Esophagus muscularis mucosa (tissue), 4 donors: ENCODE data around the gene ERN1. TPM values are rescaled to one million over a fixed set of nuclear protein-coding genes. Genes with fewer than 3 reads are reported as not detected.
A peak's percentile ranks its signal among the peaks of the same experiment; 100 is the strongest.

Experiments used
- DNase-seq: peaks from one replicate; pipeline ENCODE4 v3.0.0-alpha.2; 2017; ENCODE audit errors: extremely low spot score
- H3K27ac ChIP-seq, 4 donors: fragments of 200-600 bp; sonication (generic); replicated peaks in 1 of 4; 1 replicate in 3 of 4; 2 replicates in 1 of 4; pipeline ENCODE4 v1.5.1; 2016 to 2019; ENCODE audit warnings: mild to moderate bottlenecking in 1 of 4
- H3K27me3 ChIP-seq, 4 donors: fragments of 200-600 bp; sonication (generic); one replicate each; pipeline versions ENCODE4 v1.5.1 to v1.6.0; 2016 to 2019
- H3K36me3 ChIP-seq, 4 donors: fragments of 200-600 bp; sonication (generic); one replicate each; pipeline ENCODE4 v1.5.1; 2016 to 2019
- H3K4me1 ChIP-seq, 4 donors: fragments of 200-600 bp; sonication (generic); one replicate each; pipeline ENCODE4 v1.5.1; 2016 to 2019
- H3K4me3 ChIP-seq, 4 donors: fragments of 200-600 bp; sonication (generic); 1 replicate in 2 of 4; 2 replicates in 2 of 4; pipeline ENCODE4 v1.5.1; 2016 to 2019; ENCODE audit warnings: mild to moderate bottlenecking in 4 of 4, moderate library complexity in 1 of 4
- H3K9me3 ChIP-seq, 4 donors: fragments of 200-600 bp; sonication (generic); 1 replicate in 3 of 4; 2 replicates in 1 of 4; pipeline ENCODE4 v1.5.1; 2016 to 2019
- CTCF ChIP-seq, 3 experiments: fragments of 200-600 bp in 2 of 3; fragments of 450-650 bp in 1 of 3; sonication (generic) in 2 of 3; IDR thresholded peaks; one replicate each; pipeline ENCODE4 v1.5.1; 2017 to 2019; ENCODE audit warnings: antibody characterized with exemption in 3 of 3, mild to moderate bottlenecking in 2 of 3, moderate library complexity in 1 of 3
- EP300 ChIP-seq: sonication (generic); formaldehyde crosslinking; IDR thresholded peaks from one replicate; pipeline ENCODE4 v1.6.1; 2017; ENCODE audit warnings: antibody characterized with exemption
- POLR2A ChIP-seq: fragments of 450-650 bp; IDR thresholded peaks from one replicate; pipeline ENCODE4 v1.6.1; 2017; ENCODE audit warnings: antibody characterized with exemption, moderate library complexity, mild to moderate bottlenecking, low read depth
- POLR2AphosphoS5 ChIP-seq, 2 donors: sonication (generic); formaldehyde crosslinking; IDR thresholded peaks; one replicate each; pipeline ENCODE4 v1.6.1; 2017; ENCODE audit warnings: antibody characterized with exemption in 2 of 2
- WGBS: methylation state at CpG from one replicate; pipeline ENCODE4 v1.1.5; 2018; 5-methylcytosine and 5-hydroxymethylcytosine counted together
- intact Hi-C: fragments of 100-400 bp; cut with DNase I; formaldehyde crosslinking; loops from one replicate; pipeline ENCODE4 v1.15.1; 2023
- total RNA-seq, 4 donors: library from RNA; depleted of rRNA; stranded (reverse); fragments of >200 nt; gene quantifications; one replicate each; pipeline versions ENCODE4 v1.1.0 to v1.2.1, GENCODE V29; 2016

The ERN1 gene
- total RNA-seq, 4 donors from 2014 or later, result 6.2 to 11.2 (median 9.3) TPM

DNA sequence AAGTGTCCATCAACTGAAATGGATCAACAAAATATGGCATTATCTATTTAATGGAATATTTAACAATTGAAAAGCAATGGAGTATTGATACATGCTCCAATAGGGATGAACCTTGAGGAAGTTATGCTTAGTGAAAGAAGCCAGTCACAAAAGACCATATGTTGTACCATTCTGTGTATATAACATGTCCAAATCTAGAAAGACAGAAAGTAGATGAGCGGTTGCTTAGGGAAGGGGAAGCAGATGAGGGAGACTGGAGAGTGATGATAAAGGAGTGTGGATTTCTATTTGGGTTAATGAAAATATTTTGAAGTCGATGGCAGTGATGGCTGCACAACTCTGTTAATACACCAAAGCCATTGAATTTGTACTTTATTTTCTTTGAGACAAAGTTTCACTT lies 8.5 kb upstream of the ERN1 start:
- H3K9me3 ChIP-seq, result no peaks in the 10 kb centered on the region

GRCh38 chr17:64135000-64135399 lies 5.1 kb upstream of the ERN1 start:
- H3K27me3 ChIP-seq, result no peaks in the 10 kb centered on the region
- WGBS, result 58% methylated on average over 6 of the region's 6 CpGs
- H3K4me3 ChIP-seq, result no peak overlapping the region
- H3K9me3 ChIP-seq, result no peaks in the 10 kb centered on the region
- peaks cover 8 to 14% (median 10%) of the 10 kb centered on the region in 4 donors for H3K4me1 ChIP-seq
- H3K36me3 ChIP-seq, result no peaks in the 10 kb centered on the region
- no peak for DNase-seq
- intact Hi-C loops, result loop anchor here (2.0 to 10.0 kb wide), 2 partner anchors 70 to 220 kb away; partner anchors contain the start of genes CSHL1 and GH1
- no peak overlapping the region for H3K27ac ChIP-seq
- TF ChIP-seq POLR2A, result no peak
- no peak for TF ChIP-seq CTCF (IDR thresholded peaks at IDR 0.05)
- TF ChIP-seq EP300, result no peak
- no peak for TF ChIP-seq POLR2AphosphoS5 (IDR thresholded peaks at IDR 0.05)

More for the DNA sequence above, 8.5 kb upstream of the ERN1 start:
- 76% methylated on average over 2 of the region's 2 CpGs for WGBS
- no peaks in the 10 kb centered on the region for H3K27me3 ChIP-seq
- no peak overlapping the region for H3K27ac ChIP-seq
- intact Hi-C loops, result loop anchor here (10.0 kb wide), 1 partner anchor 224 kb away; the partner anchor contains the start of genes CSHL1 and GH1
- no peaks in the 10 kb centered on the region for H3K36me3 ChIP-seq
- no peak for TF ChIP-seq POLR2AphosphoS5 (IDR thresholded peaks at IDR 0.05)
- no peak for TF ChIP-seq EP300
- no peak for TF ChIP-seq CTCF (IDR thresholded peaks at IDR 0.05)
- no peak for TF ChIP-seq POLR2A
- no peaks in the 10 kb centered on the region for H3K4me1 ChIP-seq
- no peak for DNase-seq
- no peak overlapping the region for H3K4me3 ChIP-seq

DNA sequence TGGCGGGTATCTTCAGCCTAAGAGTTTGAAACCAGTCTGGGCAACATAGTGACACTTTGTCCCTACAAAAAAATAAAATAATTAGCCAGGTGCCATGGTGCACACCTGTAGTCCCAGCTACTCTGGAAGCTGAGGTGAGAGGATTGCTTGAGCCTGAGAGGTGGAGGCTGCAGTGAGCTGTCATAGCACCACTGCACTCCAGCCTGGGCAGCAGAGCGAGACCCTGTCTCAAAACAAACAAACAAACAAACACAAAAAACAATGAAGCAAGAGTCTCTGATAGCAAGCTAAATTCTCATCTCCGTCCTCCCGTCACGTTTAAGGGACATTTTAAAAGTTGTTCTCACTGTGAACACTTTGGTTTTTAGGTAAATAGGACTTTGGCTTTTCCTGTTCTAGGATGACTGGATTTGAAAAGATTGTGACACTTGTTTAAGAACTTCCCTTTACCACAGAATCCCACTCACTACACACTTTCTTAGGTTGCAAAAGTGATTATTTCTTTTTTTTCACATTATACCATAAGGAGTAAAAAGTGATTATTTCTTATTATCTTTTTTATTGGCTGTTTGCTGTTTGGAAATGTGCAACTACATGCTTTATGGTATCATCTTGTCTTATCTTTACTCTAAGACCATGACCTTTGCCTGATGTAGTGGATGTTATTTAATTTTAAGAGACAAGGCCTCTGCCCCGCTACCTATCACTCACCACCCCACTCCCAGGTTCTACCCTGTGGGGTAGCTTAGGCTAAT lies 4.4 kb upstream of the ERN1 start:
- 92% methylated on average over 6 of the region's 6 CpGs for WGBS
- Histone ChIP-seq H3K4me1 (peaks cover 8 to 14% (median 10%) of the 10 kb centered on the region in 4 donors), H3K27ac (no peak overlapping the region), H3K36me3 (no peaks in the 10 kb centered on the region), H3K27me3 (no peaks in the 10 kb centered on the region), H3K4me3 (no peak overlapping the region), H3K9me3 (no peaks in the 10 kb centered on the region)
- intact Hi-C loops, result loop anchor here (2.0 to 10.0 kb wide), 2 partner anchors 70 to 220 kb away; partner anchors contain the start of genes CSHL1 and GH1
- DNase-seq, result no peak
- TF ChIP-seq EP300, result no peak
- no peak for TF ChIP-seq POLR2A
- no peak for TF ChIP-seq CTCF (IDR thresholded peaks at IDR 0.05)
- no peak for TF ChIP-seq POLR2AphosphoS5 (IDR thresholded peaks at IDR 0.05)

DNA sequence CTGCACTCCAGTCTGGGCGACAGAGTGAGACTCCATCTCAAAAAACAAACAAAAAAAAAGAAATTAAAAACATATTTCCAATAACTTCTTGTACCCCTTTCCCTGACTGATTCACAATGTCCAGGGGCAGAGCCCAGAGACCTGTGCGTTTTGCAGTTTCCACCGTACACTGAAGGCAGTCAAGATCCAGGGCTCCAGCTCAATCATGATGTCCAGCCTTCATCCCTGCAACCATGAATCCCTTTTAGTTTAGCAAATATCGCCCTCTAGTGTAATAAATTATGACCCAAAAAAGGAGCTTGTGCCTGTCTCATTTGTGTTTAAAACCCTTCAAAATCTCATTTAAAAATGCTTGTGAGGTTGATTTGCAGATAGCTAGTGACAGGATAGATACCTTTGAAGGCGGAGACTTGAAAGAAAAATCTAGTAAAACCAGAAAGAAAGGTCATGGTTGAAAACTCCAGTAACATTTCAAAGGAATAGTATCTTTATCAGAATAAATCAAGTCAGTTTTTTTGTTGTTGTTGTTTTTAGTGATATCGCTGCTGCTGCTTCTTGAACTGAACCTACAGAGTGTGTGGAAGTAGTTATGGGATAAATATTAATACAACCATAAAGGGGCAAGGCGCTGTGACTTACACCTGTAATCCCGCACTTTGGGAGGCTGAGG lies 3.7 kb upstream of the ERN1 start:
- Histone ChIP-seq H3K36me3 (no peaks in the 10 kb centered on the region), H3K4me1 (peaks cover 12 to 19% (median 16%) of the 10 kb centered on the region in 4 donors), H3K9me3 (no peaks in the 10 kb centered on the region), H3K27ac (no peak overlapping the region), H3K4me3 (no peak overlapping the region), H3K27me3 (no peaks in the 10 kb centered on the region)
- peak; percentile 68 to 73 (median 68) for TF ChIP-seq CTCF (IDR thresholded peaks at IDR 0.05)
- TF ChIP-seq POLR2A, result no peak
- intact Hi-C loops, result loop anchor here (1.0 to 10.0 kb wide), 3 partner anchors 69 to 219 kb away; partner anchors contain the start of genes CSHL1 and GH1
- no peak for DNase-seq
- 47% methylated on average over 8 of the region's 8 CpGs for WGBS
